DOHH2 (cell line): Measurements from ENCODE around the gene FAM118A.

Experiments used
- H3F3A ChIP-seq: fragments of 200-600 bp; sonication (generic), shearing (Covaris generic); 2 replicates; pipeline ENCODE4 v1.6.0; 2016; ENCODE audit warnings: antibody characterized with exemption, mild to moderate bottlenecking; ENCODE audit not compliant: control insufficient read depth, insufficient read depth
- H3K27ac ChIP-seq: fragments of 200-600 bp; sonication (generic); 2 replicates; pipeline ENCODE4 v1.5.1; 2014; ENCODE audit warnings: low read depth, mild to moderate bottlenecking, low read length, moderate library complexity
- H3K27me3 ChIP-seq: fragments of 200-600 bp; sonication (generic); 2 replicates; pipeline ENCODE4 v1.6.1; 2014; ENCODE audit warnings: mild to moderate bottlenecking, low read length, mixed read lengths; ENCODE audit not compliant: control insufficient read depth
- H3K36me3 ChIP-seq: fragments of 200-600 bp; sonication (generic); 2 replicates; pipeline ENCODE4 v1.6.1; 2014; ENCODE audit warnings: mild to moderate bottlenecking, low read length, moderate library complexity, mixed read lengths; ENCODE audit not compliant: control insufficient read depth
- H3K4me1 ChIP-seq: fragments of 200-600 bp; sonication (generic); 2 replicates; pipeline ENCODE4 v1.6.1; 2014; ENCODE audit warnings: mild to moderate bottlenecking, low read length, mixed read lengths; ENCODE audit not compliant: control insufficient read depth
- H3K4me2 ChIP-seq: fragments of 200-600 bp; sonication (generic); 2 replicates; pipeline ENCODE4 v1.6.0; 2014; ENCODE audit warnings: mild to moderate bottlenecking, low read length, moderate library complexity
- H3K4me3 ChIP-seq: fragments of 200-600 bp; sonication (generic); 2 replicates; pipeline ENCODE4 v1.5.1; 2014; ENCODE audit warnings: mild to moderate bottlenecking, low read length, mixed read lengths
- H3K79me2 ChIP-seq: fragments of 200-600 bp; sonication (generic); 2 replicates; pipeline ENCODE4 v1.6.1; 2014; ENCODE audit warnings: mild to moderate bottlenecking, low read length, mixed read lengths; ENCODE audit not compliant: control insufficient read depth
- H3K9me2 ChIP-seq: fragments of 200-600 bp; sonication (generic); replicated peaks from 2 replicates; pipeline ENCODE4 v1.6.1; 2014; ENCODE audit warnings: mild to moderate bottlenecking, low read length, mixed read lengths; ENCODE audit not compliant: control insufficient read depth
- H3K9me3 ChIP-seq: fragments of 200-600 bp; sonication (generic); 2 replicates; pipeline ENCODE4 v1.6.1; 2014; ENCODE audit warnings: antibody characterized with exemption, low read length, mixed read lengths; ENCODE audit not compliant: control insufficient read depth, insufficient read depth
- H4K20me1 ChIP-seq: fragments of 200-600 bp; sonication (generic); 2 replicates; pipeline ENCODE4 v1.6.0; 2014; ENCODE audit warnings: low read depth, mild to moderate bottlenecking, antibody characterized with exemption, low read length, moderate library complexity; ENCODE audit not compliant: control insufficient read depth, insufficient read depth
- CTCF ChIP-seq: fragments of 200-600 bp; sonication (generic); IDR thresholded peaks from one replicate; pipeline ENCODE4 v1.5.1; 2014; ENCODE audit warnings: antibody characterized with exemption, mild to moderate bottlenecking, low read depth, low read length; ENCODE audit not compliant: poor library complexity, severe bottlenecking
- EZH2phosphoT487 ChIP-seq: fragments of 200-600 bp; sonication (generic); IDR thresholded peaks from 2 replicates; pipeline ENCODE4 v1.6.1; 2017; ENCODE audit warnings: borderline replicate concordance, mild to moderate bottlenecking, antibody characterized with exemption, low read length, moderate library complexity, mixed read lengths

The FAM118A gene

GRCh38 chr22:45285263-45286058 lies 24.3 kb upstream of the FAM118A start:
- H3F3A ChIP-seq, result no peaks in the 10 kb centered on the region
- H3K4me2 ChIP-seq, result no peak overlapping the region
- H3K4me3 ChIP-seq, result no peak overlapping the region
- TF ChIP-seq CTCF (no peak), EZH2phosphoT487 (no peak)
- H3K4me1 ChIP-seq, result peaks cover 24% of the 10 kb centered on the region
- no peaks in the 10 kb centered on the region for H4K20me1 ChIP-seq
- no peaks in the 10 kb centered on the region for H3K36me3 ChIP-seq
- H3K27me3 ChIP-seq, result peaks cover 10% of the 10 kb centered on the region
- H3K79me2 ChIP-seq, result no peaks in the 10 kb centered on the region
- no peaks in the 10 kb centered on the region for H3K9me3 ChIP-seq
- no peaks in the 10 kb centered on the region for H3K9me2 ChIP-seq
- no peak overlapping the region for H3K27ac ChIP-seq

- H3K9me3 ChIP-seq, result no peaks in the 10 kb centered on the region
- TF ChIP-seq CTCF, result no peak
- no peak for TF ChIP-seq EZH2phosphoT487
- no peaks in the 10 kb centered on the region for H3F3A ChIP-seq
- no peak overlapping the region for H3K27ac ChIP-seq
- H3K4me1 ChIP-seq, result peaks cover 22% of the 10 kb centered on the region
- no peaks in the 10 kb centered on the region for H4K20me1 ChIP-seq
- no peak overlapping the region for H3K4me2 ChIP-seq
- H3K27me3 ChIP-seq, result peaks cover 11% of the 10 kb centered on the region
- no peak overlapping the region for H3K4me3 ChIP-seq
- H3K36me3 ChIP-seq, result no peaks in the 10 kb centered on the region
- no peaks in the 10 kb centered on the region for H3K79me2 ChIP-seq
- no peaks in the 10 kb centered on the region for H3K9me2 ChIP-seq
Measured at GRCh38 chr22:45286854-45287551, 22.7 kb upstream of the FAM118A start.

- TF ChIP-seq EZH2phosphoT487 (no peak), CTCF (no peak)
- H3K4me2 ChIP-seq, result no peak overlapping the region
- H3K27ac ChIP-seq, result no peak overlapping the region
Measured at GRCh38 chr22:45290410-45290936, 19.3 kb upstream of the FAM118A start.

More at GRCh38 chr22:45290410-45290936, 19.3 kb upstream of the FAM118A start:
- no peaks in the 10 kb centered on the region for H3K79me2 ChIP-seq
- peaks cover 2% of the 10 kb centered on the region; the same call in 1 of the 2 replicates for H3K27me3 ChIP-seq
- no peaks in the 10 kb centered on the region for H3F3A ChIP-seq
- H3K4me3 ChIP-seq, result no peak overlapping the region
- H3K9me3 ChIP-seq, result no peaks in the 10 kb centered on the region
- no peaks in the 10 kb centered on the region for H3K9me2 ChIP-seq
- no peaks in the 10 kb centered on the region for H4K20me1 ChIP-seq
- peaks cover 14% of the 10 kb centered on the region for H3K4me1 ChIP-seq
- H3K36me3 ChIP-seq, result no peaks in the 10 kb centered on the region
